Testis (tissue), 3 donors: Measurements from ENCODE around the gene RFX7. TPM values are rescaled to one million over a fixed set of nuclear protein-coding genes. Genes with fewer than 3 reads are reported as not detected.

Source experiments
- DNase-seq: peaks from one replicate; pipeline ENCODE4 v3.0.0-alpha.2; 2019
- H3K27ac ChIP-seq, 2 donors: fragments of 200-600 bp; sonication (generic); one replicate each; pipeline ENCODE4 v1.5.1; 2019
- H3K27me3 ChIP-seq: fragments of 200-600 bp; sonication (generic); one replicate; pipeline ENCODE4 v1.5.1; 2019
- H3K36me3 ChIP-seq: fragments of 200-600 bp; sonication (generic); one replicate; pipeline ENCODE4 v1.5.1; 2017; ENCODE audit warnings: low read depth; ENCODE audit errors: missing control alignments
- H3K4me1 ChIP-seq: fragments of 200-600 bp; sonication (generic); one replicate; pipeline ENCODE4 v1.5.1; 2019
- H3K4me3 ChIP-seq, 2 donors: fragments of 200-600 bp; sonication (generic); one replicate each; pipeline ENCODE4 v1.5.1; 2017 to 2019
- H3K9me3 ChIP-seq: fragments of 200-600 bp; sonication (generic); one replicate; pipeline ENCODE4 v1.5.1; 2017
- POLR2A ChIP-seq: fragments of 450-650 bp; IDR thresholded peaks from one replicate; pipeline ENCODE4 v1.6.1; 2017; ENCODE audit warnings: antibody characterized with exemption, mild to moderate bottlenecking, moderate library complexity
- WGBS, 2 donors: methylation state at CpG; one replicate each; pipeline ENCODE4 v1.1.5; 2018; 5-methylcytosine and 5-hydroxymethylcytosine counted together
- intact Hi-C: fragments of 100-400 bp; cut with DNase I; formaldehyde crosslinking; loops from one replicate; pipeline ENCODE4 v1.15.1; 2023; ENCODE audit warnings: low total_unique reads
- polyA plus RNA-seq: library from polyadenylated mRNA; stranded (reverse); fragments of 350-450 nt; fragmentation: Illumina TruSeq; extraction: RNeasy Lipid Tissue Mini Kit (QIAGEN cat#74804); gene quantifications from one replicate; pipeline ENCODE4 v1.2.3, GENCODE V29; 2014; ENCODE audit warnings: low read depth, low replicate concordance; ENCODE audit not compliant: insufficient read depth
- total RNA-seq, 2 donors: library from RNA; depleted of rRNA; stranded (reverse); fragments of >200 nt; gene quantifications; one replicate each; pipeline ENCODE4 v1.2.3, GENCODE V29; 2016
- TF ChIP-seq, protein P1 (sequence below), 3 experiments: fragments of 450-650 bp in 2 of 3; fragments of 200-600 bp in 1 of 3; sonication (generic) in 1 of 3; IDR thresholded peaks; one replicate each; pipeline ENCODE4 v1.5.1; 2016 to 2019; ENCODE audit warnings: antibody characterized with exemption in 3 of 3, mild to moderate bottlenecking in 2 of 3, moderate library complexity in 1 of 3

The RFX7 gene
- total and polyA plus RNA-seq, 3 donors from 2014 or later = 17.5 to 21.6 (median 19.7) TPM

DNA sequence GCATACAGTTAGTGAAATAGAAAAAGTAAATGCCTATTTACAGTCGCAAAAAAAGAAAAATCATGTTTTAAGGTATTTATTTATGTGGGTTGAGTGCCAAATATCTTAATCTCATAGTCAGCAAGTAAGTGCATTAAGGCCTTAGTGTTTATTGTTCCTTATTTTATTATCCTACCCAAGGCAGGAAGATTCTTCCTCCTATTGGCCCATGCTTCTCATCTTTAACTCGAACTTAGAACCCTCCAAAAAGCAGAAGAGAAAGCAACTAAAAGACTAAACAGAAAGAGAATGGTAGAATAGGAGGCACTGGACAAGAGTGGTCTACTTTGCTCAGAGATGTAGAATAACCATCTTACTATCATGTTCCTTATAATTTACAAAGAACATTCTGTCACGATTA, 7.5 kb downstream of the RFX7 start:
- WGBS, 2 donors = 66 to 69% methylated on average over 3 of the region's 3 CpGs
- H3K4me3 ChIP-seq = no peak overlapping the region
- no peaks in the 10 kb centered on the region for H3K27me3 ChIP-seq
- H3K27ac ChIP-seq = no peak overlapping the region
- TF ChIP-seq, protein P1, sequence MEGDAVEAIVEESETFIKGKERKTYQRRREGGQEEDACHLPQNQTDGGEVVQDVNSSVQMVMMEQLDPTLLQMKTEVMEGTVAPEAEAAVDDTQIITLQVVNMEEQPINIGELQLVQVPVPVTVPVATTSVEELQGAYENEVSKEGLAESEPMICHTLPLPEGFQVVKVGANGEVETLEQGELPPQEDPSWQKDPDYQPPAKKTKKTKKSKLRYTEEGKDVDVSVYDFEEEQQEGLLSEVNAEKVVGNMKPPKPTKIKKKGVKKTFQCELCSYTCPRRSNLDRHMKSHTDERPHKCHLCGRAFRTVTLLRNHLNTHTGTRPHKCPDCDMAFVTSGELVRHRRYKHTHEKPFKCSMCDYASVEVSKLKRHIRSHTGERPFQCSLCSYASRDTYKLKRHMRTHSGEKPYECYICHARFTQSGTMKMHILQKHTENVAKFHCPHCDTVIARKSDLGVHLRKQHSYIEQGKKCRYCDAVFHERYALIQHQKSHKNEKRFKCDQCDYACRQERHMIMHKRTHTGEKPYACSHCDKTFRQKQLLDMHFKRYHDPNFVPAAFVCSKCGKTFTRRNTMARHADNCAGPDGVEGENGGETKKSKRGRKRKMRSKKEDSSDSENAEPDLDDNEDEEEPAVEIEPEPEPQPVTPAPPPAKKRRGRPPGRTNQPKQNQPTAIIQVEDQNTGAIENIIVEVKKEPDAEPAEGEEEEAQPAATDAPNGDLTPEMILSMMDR (IDR thresholded peaks at IDR 0.05) = no peak
- TF ChIP-seq POLR2A = no peak
- DNase-seq = no peak
- intact Hi-C loops = no loop called here
- no peaks in the 10 kb centered on the region for H3K36me3 ChIP-seq
- H3K4me1 ChIP-seq = no peaks in the 10 kb centered on the region
- H3K9me3 ChIP-seq = no peaks in the 10 kb centered on the region

DNA sequence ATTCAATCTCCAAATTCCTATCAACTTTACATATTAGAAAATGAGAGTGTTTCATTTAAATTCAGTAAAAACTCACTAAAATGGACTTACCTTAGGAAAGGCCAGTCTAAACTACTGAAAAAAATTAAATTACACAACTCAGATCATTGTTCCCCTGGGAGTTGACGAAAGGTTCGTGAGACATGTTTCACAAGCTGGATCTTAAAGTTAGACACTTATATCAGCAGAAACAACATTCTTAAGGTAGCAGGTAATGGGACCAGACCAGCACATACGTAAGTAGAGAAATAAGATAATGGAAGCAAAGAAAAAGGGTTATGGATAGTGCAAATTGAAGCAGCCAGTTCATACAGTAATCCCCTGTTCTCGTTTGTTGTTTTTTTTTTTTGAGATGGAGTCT, 8.9 kb downstream of the RFX7 start:
- DNase-seq = no peak
- Histone ChIP-seq H3K4me1 (no peaks in the 10 kb centered on the region), H3K9me3 (no peaks in the 10 kb centered on the region), H3K4me3 (no peak overlapping the region), H3K36me3 (no peaks in the 10 kb centered on the region), H3K27ac (no peak overlapping the region), H3K27me3 (no peaks in the 10 kb centered on the region)
- TF ChIP-seq POLR2A = no peak
- TF ChIP-seq, protein P1 (IDR thresholded peaks at IDR 0.05) = no peak
- intact Hi-C loops = no loop called here
- 81 to 89% methylated on average over 4 of the region's 4 CpGs for WGBS, 2 donors

DNA sequence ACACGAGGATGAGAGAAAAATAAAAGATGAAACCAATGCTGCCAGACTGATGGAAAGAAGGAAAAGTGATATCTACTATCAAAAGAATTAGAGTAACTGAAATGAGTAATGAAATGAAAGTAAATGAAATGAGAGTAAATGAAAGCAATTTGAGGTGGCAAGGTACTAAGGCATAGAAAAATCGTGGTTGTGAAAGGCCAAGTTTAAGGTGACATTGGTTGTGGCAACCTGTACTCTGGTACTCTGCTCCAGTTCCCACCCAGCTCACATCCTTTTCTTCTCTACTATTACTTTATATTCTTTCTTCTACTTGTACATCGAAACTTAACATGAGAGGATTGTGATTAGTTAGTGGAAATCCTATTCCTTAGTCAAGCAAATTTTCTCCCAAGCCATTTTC, 10.1 kb downstream of the RFX7 start:
- H3K4me3 ChIP-seq = no peak overlapping the region
- intact Hi-C loops = no loop called here
- no peak for DNase-seq
- H3K9me3 ChIP-seq = no peaks in the 10 kb centered on the region
- no peaks in the 10 kb centered on the region for H3K36me3 ChIP-seq
- no peaks in the 10 kb centered on the region for H3K27me3 ChIP-seq
- H3K4me1 ChIP-seq = no peaks in the 10 kb centered on the region
- TF ChIP-seq, protein P1 (IDR thresholded peaks at IDR 0.05) = no peak
- TF ChIP-seq POLR2A = no peak
- WGBS, 2 donors = 94 to 98% methylated on average over 3 of the region's 3 CpGs
- no peak overlapping the region for H3K27ac ChIP-seq

DNA sequence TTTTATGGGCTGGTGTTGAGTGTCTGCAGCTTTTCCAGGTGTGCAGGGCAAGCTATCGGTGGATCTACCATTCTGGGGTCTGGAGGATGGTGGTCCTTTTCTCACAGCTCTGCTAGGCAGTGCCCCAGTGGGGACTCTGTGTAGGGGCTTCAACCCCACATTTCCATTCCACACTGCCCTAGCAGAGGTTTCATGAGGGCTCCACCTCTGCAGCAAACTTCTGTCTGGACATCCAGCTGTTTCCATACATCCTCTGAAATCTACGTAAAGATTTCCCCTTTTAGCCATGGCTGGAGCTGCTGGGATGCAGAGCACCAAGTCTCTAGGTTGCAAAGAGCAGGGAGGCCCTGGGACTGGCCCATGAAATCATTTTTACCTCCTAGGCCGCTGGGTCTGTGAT, 11.6 kb downstream of the RFX7 start:
- WGBS, 2 donors = 98 to 100% methylated on average over 3 of the region's 3 CpGs
- Histone ChIP-seq H3K9me3 (no peaks in the 10 kb centered on the region), H3K27ac (no peak overlapping the region), H3K36me3 (no peaks in the 10 kb centered on the region), H3K27me3 (no peaks in the 10 kb centered on the region), H3K4me1 (no peaks in the 10 kb centered on the region), H3K4me3 (no peak overlapping the region)
- TF ChIP-seq, protein P1 (IDR thresholded peaks at IDR 0.05) = no peak
- TF ChIP-seq POLR2A = no peak
- DNase-seq = no peak
- intact Hi-C loops = no loop called here

DNA sequence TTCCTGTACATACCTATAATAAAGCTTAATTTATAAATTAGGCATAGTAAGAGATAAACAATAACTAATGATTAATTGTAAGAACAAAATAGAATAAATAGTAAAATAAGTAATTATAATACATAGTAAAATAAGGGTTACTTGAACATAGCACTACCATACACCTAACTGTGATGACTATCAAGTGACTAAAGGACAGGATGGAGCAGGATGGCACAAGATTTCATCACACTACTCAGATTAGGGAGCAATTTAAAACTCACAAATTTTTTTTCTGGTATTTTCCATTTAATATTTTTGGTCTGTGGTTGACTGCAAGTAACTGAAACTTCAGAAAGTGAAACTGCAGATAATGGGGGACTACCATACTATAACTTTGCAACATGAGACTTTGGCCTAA, 14.8 kb downstream of the RFX7 start:
- DNase-seq = no peak
- Histone ChIP-seq H3K27me3 (no peaks in the 10 kb centered on the region), H3K4me3 (no peak overlapping the region), H3K36me3 (no peaks in the 10 kb centered on the region), H3K9me3 (no peaks in the 10 kb centered on the region), H3K4me1 (no peaks in the 10 kb centered on the region), H3K27ac (no peak overlapping the region)
- intact Hi-C loops = no loop called here
- TF ChIP-seq, protein P1 (IDR thresholded peaks at IDR 0.05) = no peak
- no peak for TF ChIP-seq POLR2A
